Measurements from ENCODE around the gene FTCDNL1. TPM values are rescaled to one million over a fixed set of nuclear protein-coding genes. Genes with fewer than 3 reads are reported as not detected.

Gene FTCDNL1
- total RNA-seq, 1 donor from 2014 or later, result 1.3 TPM

GRCh38 chr2:199762963-199763362 lies 88.0 kb downstream of the FTCDNL1 start:
- no peak for DNase-seq (ENCODE audit: extremely low spot score, unreplicated experiment)
- H3K4me1 Mint-ChIP-seq (ENCODE audit: unreplicated experiment), result no peaks in the 10 kb centered on the region
- H3K4me3 Mint-ChIP-seq, result no peak overlapping the region
- H3K9me3 Mint-ChIP-seq, result no peaks in the 10 kb centered on the region
- TF ChIP-seq, protein P1, sequence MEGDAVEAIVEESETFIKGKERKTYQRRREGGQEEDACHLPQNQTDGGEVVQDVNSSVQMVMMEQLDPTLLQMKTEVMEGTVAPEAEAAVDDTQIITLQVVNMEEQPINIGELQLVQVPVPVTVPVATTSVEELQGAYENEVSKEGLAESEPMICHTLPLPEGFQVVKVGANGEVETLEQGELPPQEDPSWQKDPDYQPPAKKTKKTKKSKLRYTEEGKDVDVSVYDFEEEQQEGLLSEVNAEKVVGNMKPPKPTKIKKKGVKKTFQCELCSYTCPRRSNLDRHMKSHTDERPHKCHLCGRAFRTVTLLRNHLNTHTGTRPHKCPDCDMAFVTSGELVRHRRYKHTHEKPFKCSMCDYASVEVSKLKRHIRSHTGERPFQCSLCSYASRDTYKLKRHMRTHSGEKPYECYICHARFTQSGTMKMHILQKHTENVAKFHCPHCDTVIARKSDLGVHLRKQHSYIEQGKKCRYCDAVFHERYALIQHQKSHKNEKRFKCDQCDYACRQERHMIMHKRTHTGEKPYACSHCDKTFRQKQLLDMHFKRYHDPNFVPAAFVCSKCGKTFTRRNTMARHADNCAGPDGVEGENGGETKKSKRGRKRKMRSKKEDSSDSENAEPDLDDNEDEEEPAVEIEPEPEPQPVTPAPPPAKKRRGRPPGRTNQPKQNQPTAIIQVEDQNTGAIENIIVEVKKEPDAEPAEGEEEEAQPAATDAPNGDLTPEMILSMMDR (conservative IDR thresholded peaks at IDR 0.05), result no peak
- H3K27ac Mint-ChIP-seq, result no peak overlapping the region
- no peaks in the 10 kb centered on the region for H3K27me3 Mint-ChIP-seq
- H3K36me3 Mint-ChIP-seq, result no peaks in the 10 kb centered on the region

DNA sequence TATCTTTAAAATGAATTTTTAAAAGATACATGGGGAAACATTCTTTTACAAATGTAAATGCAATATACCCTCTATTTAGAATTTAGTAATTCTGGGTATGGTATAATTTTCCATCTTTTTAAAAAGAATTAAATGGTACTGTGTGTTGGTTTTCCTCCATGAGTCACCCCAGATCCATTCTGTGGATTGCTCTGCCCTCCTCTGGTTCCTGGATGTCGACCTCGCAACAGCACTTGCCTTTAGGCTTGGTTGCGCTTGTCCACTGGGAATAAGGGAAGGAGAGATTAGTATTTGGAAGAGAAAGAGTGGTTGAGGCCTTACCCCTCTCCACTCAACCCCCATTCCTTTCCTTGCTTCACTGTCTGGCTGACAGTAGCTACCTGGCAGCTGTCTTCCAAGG lies 90.4 kb downstream of the FTCDNL1 start:
- Mint-ChIP-seq H3K4me1 (ENCODE audit: unreplicated experiment) (no peaks in the 10 kb centered on the region), H3K27ac (no peak overlapping the region), H3K9me3 (no peaks in the 10 kb centered on the region), H3K4me3 (no peak overlapping the region), H3K27me3 (peaks cover 10% of the 10 kb centered on the region), H3K36me3 (no peaks in the 10 kb centered on the region)
- TF ChIP-seq, protein P1 (conservative IDR thresholded peaks at IDR 0.05), result no peak
- DNase-seq (ENCODE audit: extremely low spot score, unreplicated experiment), result no peak

DNA sequence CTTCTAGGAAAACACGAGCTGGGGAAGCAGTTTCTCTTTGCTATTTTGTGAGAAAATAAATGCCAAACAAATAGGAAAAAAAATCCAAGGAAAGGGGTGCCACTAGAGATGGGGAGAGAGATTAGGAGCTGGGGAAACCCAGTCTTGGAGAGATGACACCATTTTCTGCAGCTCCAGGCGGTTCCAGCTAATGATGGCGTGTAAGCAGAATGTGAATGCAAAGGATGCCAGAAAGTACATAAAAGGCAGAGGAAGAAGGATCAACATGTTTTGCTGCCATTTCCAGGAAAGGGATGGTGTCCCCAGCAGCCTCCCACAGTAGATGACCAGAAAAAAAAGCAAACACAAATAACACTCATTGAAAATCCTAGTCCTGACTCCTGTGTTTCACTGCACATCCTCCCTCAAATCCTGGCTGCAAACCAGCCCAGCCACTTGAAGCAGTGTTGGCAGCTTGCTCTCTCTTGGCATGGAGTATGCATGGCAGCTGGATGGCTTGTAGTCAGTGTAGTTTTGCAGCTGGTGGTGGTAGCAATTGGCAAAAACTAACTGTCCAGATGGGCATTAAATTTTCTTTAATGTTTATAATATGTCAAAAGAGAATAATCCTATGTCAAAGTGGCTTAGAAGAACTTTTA lies 93.6 kb downstream of the FTCDNL1 start:
- no peaks in the 10 kb centered on the region for H3K36me3 Mint-ChIP-seq
- DNase-seq (ENCODE audit: extremely low spot score, unreplicated experiment), result no peak

DNA sequence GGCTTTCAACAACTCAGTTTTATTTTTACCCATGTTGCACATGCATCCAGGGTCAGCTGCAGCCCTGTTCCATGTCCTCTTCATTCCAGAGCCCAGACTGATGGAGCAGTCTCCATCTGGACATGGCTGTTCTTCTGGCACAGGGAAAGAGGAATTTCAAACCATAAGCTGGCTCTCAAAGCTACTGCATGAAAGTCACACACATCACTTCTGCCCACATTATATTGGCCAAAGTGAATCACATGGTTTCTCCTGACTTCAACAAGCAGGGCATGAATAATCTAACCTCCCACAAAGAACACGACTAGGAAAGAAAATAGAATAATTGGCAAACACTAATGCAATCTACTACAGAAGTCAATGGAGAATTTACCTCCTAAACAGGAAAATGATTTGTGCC lies 94.2 kb downstream of the FTCDNL1 start:
- H3K27ac Mint-ChIP-seq, result no peak overlapping the region
- no peak overlapping the region for H3K4me3 Mint-ChIP-seq

More for the DNA sequence above, 93.6 kb downstream of the FTCDNL1 start:
- Mint-ChIP-seq H3K4me3 (no peak overlapping the region), H3K27ac (no peak overlapping the region), H3K9me3 (no peaks in the 10 kb centered on the region), H3K4me1 (ENCODE audit: unreplicated experiment) (no peaks in the 10 kb centered on the region), H3K27me3 (peaks cover 15% of the 10 kb centered on the region)
- TF ChIP-seq, protein P1 (conservative IDR thresholded peaks at IDR 0.05), result no peak

GRCh38 chr2:199756211-199756610 lies 94.8 kb downstream of the FTCDNL1 start:
- peaks cover 3% of the 10 kb centered on the region for H3K4me1 Mint-ChIP-seq (ENCODE audit: unreplicated experiment)
- DNase-seq (ENCODE audit: extremely low spot score, unreplicated experiment), result no peak
- H3K27ac Mint-ChIP-seq, result no peak overlapping the region
- no peak overlapping the region for H3K4me3 Mint-ChIP-seq
- TF ChIP-seq, protein P1 (conservative IDR thresholded peaks at IDR 0.05), result no peak
- no peaks in the 10 kb centered on the region for H3K9me3 Mint-ChIP-seq
- H3K27me3 Mint-ChIP-seq, result peaks cover 17% of the 10 kb centered on the region
- H3K36me3 Mint-ChIP-seq, result no peaks in the 10 kb centered on the region

More for the DNA sequence above, 94.2 kb downstream of the FTCDNL1 start:
- TF ChIP-seq, protein P1 (conservative IDR thresholded peaks at IDR 0.05), result no peak
- Mint-ChIP-seq H3K4me1 (ENCODE audit: unreplicated experiment) (no peaks in the 10 kb centered on the region), H3K27me3 (peaks cover 17% of the 10 kb centered on the region), H3K9me3 (no peaks in the 10 kb centered on the region), H3K36me3 (no peaks in the 10 kb centered on the region)
- no peak for DNase-seq (ENCODE audit: extremely low spot score, unreplicated experiment)

Data from type B pancreatic cell (in vitro differentiated cells).